ENCODE measurements around the gene LBX2. TPM values are rescaled to one million over a fixed set of nuclear protein-coding genes. Genes with fewer than 3 reads are reported as not detected.

LBX2 gene
- total RNA-seq, 1 donor from 2014 or later, result not detected

- peak; percentile 56 for DNase-seq
Observed at GRCh38 chr2:74525717-74526648, 26.6 kb upstream of the LBX2 start, which contains the start of gene DQX1. Gene DQX1, minus strand, starts transcription at chr2:74526231. Its CDS starts 502 bp downstream, at chr2:74525729.

GRCh38 chr2:74524955-74525716, 25.7 kb upstream of the LBX2 start:
- no peak for DNase-seq

DNA sequence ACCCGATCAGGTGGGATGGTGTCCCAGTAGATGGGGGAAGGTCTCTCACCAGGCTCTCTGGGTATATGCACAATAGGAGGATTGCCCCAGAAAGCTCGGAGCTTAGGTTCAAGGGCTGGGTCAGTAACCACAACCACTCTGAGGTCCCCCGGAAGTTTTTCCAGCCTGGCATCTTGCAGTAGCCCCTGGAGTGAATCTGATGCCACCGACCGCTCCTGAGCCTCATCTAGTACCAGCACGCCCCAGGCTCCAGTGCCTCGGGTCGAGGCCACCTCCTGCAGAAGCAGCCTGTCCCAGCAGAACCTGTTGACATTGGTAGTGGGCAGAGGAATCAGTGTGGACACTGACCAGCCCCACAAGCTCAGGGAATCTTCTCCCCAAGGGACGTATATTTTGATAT, 24.6 kb upstream of the LBX2 start:
- DNase-seq, result no peak

DNA sequence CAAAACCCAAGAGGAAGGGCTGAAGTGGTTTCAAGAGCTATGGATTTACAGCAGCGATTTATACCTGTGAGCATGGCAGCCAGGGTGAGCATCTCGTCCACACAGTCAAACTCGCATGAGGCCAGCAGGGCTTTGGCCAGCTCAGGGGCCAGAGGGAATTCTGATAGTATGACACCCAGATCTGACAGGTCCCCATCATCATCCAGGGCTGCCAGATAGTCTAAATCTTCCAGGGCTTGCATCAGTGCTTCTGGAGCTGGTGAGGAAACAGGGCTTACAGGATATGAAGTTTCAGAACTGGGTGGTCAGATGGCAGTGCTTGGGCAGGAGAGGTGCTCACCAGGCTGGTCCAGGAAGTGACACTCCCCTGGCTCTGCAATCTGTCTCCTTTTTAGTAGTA, 23.1 kb upstream of the LBX2 start:
- no peak for DNase-seq

GRCh38 chr2:74516650-74517049, 17.2 kb upstream of the LBX2 start:
- no peak for DNase-seq

GRCh38 chr2:74515981-74516633, 16.7 kb upstream of the LBX2 start:
- DNase-seq, result peak; percentile 83

GRCh38 chr2:74515271-74515980, 16.0 kb upstream of the LBX2 start:
- no peak for DNase-seq

GRCh38 chr2:74514368-74515270, 15.2 kb upstream of the LBX2 start, which contains the start of gene TLX2:
Gene TLX2, plus strand, starts transcription at chr2:74514450. Its CDS starts 357 bp downstream, at chr2:74514807.
- DNase-seq, result no peak

GRCh38 chr2:74513605-74514367, 14.4 kb upstream of the LBX2 start:
- no peak for DNase-seq

DNA sequence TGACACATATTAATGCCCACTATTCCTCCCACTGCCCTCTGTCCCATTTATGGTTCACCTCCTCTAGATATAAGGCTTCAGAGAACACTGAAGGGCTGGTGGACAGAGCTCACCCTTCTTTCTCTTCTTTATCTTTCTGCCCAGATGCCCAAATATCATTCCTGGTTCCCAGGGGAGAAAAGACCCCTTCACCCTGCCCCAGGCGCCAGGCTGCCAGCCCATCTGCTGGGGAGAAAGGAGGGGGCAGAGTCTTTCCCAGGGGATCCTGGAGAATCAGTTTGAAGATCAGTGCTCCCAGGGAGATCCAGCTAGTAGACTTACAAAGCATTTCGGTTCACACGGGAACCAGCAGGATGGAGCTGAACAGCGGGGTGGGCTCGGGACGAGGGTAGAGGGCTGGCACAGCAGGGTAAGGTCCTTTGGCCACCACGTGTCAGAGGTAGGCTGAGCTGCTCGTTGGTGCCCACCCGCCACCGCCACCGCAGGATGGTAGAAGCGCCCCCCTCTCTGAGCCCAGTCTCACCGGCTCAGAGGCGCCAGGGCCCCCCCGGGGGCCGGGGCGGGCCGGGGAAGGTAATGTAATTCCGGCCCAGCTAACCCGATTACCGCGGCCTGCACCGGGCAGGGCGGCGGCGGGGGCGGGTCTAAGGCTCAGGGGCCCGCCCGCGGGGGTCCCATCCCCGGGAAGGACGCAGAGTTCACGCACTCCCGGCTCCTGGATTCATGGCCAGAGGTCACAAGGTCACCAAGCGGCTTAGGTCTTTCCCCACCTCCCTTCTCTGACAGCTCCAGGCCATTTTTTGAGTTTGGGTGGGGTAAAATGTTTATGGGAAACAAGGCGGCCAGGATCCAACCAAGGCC, 13.6 kb upstream of the LBX2 start:
- DNase-seq, result no peak

DNA sequence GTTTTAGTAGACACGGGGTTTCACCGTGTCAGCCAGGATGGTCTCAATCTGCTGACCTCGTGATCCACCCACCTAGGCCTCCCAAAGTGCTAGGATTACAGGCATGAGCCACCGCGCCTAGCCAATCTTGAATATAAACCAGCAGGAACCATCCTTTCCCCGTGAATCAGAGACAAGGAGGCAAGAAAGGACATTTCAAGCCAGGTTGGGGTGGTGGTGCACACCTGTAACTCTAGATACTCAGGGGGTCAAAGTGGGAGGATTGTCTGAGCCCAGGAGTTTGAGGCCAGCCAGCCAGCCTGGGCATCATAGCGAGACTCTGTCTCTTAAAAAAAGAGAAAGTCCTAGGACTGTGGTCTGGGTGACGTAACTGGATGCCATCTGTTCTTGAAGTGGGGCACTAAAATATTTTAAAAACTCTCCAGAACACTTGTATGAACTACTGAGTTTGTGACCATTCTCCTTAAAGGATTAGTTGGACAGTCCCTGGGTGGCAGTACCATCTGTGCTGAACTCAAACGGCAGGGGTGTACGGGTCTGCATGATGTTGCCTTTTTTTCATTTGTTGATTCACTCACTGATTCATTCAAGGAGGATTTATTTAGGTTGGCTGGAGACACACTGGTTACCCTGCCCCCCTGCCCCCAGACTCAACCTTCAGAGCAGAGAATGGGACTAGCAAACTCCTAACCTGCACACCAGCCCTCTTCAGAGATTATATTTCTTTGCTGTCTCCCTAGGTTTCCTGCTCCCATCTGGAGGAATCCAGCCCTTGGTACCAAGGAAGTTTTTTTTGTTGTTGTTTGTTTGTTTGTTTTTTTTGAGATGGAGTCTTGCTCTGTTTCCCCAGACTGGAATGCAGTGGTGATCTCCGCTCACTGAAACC, 11.9 kb upstream of the LBX2 start:
- DNase-seq, result no peak

GRCh38 chr2:74510272-74510671, 10.9 kb upstream of the LBX2 start:
- DNase-seq, result no peak

DNA sequence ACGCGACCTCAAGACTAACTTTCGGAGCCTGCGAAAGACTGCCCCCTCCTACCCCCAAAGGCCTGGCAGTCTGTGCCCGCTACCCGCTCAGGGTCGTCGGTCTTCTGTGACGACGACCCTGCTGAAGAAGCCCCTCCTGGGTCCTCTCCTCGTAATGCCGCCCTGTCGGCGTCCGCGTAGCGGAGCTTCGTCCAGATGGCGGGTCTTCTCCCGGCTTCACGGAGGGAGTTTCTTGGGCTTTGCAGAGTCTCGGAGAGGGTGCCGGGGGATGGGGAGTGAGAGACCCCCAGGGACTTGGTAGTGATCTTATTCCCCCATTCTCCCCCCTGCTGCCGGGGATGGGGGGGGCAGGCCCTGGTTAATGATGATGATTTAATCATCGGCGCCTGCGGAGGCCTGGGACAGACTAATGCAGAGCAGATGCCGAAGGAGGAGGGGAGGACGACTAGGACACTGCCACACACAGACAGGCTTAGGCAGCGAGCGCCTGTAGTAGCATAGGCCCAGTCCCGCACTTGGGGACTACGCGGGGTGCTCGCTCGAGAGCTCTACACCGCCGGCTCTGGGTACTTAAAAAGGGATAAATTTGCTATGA, 8.6 kb upstream of the LBX2 start:
- peak; percentile 61 for DNase-seq

GRCh38 chr2:74507145-74507925, 7.9 kb upstream of the LBX2 start, which contains the start of gene PCGF1:
Gene PCGF1, minus strand, starts transcription at chr2:74507695. Its CDS starts 27 bp downstream, at chr2:74507668.
- peak; percentile 99 for DNase-seq

GRCh38 chr2:74505448-74506246, 6.2 kb upstream of the LBX2 start:
- no peak for DNase-seq

- DNase-seq, result no peak
Observed at GRCh38 chr2:74504591-74504990, 5.2 kb upstream of the LBX2 start.
